H9 (cell line): Measurements from ENCODE around the gene DOK5. TPM values are rescaled to one million over a fixed set of nuclear protein-coding genes. Genes with fewer than 3 reads are reported as not detected.

Experiments used
- DNase-seq: peaks from one replicate; pipeline ENCODE4 v3.0.0-alpha.2; 2017
- H2AFZ ChIP-seq: one replicate; pipeline ENCODE4 v1.6.1; 2013; ENCODE audit warnings: mild to moderate bottlenecking, low read length, control low read depth, moderate library complexity
- H2AK5ac ChIP-seq: 2 replicates; pipeline ENCODE4 v1.6.1; 2013; ENCODE audit warnings: low read length, control low read depth, mixed read lengths; ENCODE audit not compliant: insufficient read length
- H2BK120ac ChIP-seq: one replicate; pipeline ENCODE4 v1.6.1; 2013; ENCODE audit warnings: low read depth, mild to moderate bottlenecking, low read length, control low read depth, inconsistent platforms; ENCODE audit not compliant: poor library complexity, severe bottlenecking
- H2BK12ac ChIP-seq: 2 replicates; pipeline ENCODE4 v1.6.1; 2013; ENCODE audit warnings: low read length, control low read depth, mixed read lengths, low read depth; ENCODE audit not compliant: insufficient read length
- H2BK15ac ChIP-seq: 2 replicates; pipeline ENCODE4 v1.6.1; 2013; ENCODE audit warnings: low read depth, low read length, control low read depth
- H2BK20ac ChIP-seq: one replicate; pipeline ENCODE4 v1.6.1; 2013; ENCODE audit warnings: low read depth, mild to moderate bottlenecking, low read length, control low read depth, inconsistent platforms; ENCODE audit not compliant: poor library complexity, severe bottlenecking
- H2BK5ac ChIP-seq: 2 replicates; pipeline ENCODE4 v1.6.1; 2013; ENCODE audit warnings: low read length, control low read depth, mixed read lengths; ENCODE audit not compliant: insufficient read length
- H3K14ac ChIP-seq: 2 replicates; pipeline ENCODE4 v1.6.1; 2013; ENCODE audit warnings: low read length, control low read depth; ENCODE audit not compliant: insufficient read depth
- H3K18ac ChIP-seq: 2 replicates; pipeline ENCODE4 v1.6.1; 2013; ENCODE audit warnings: low read depth, mild to moderate bottlenecking, mixed read lengths, low read length, control low read depth; ENCODE audit not compliant: insufficient read length
- H3K23ac ChIP-seq: 2 replicates; pipeline ENCODE4 v1.6.1; 2013; ENCODE audit warnings: low read length, control low read depth, mixed read lengths, low read depth; ENCODE audit not compliant: insufficient read length
- H3K23me2 ChIP-seq: 2 replicates; pipeline ENCODE4 v1.6.1; 2013; ENCODE audit warnings: low read depth, mild to moderate bottlenecking, mixed read lengths, low read length, control low read depth; ENCODE audit not compliant: insufficient read length, poor library complexity, severe bottlenecking
- H3K27ac ChIP-seq: 2 replicates; pipeline ENCODE4 v1.5.1; 2013; ENCODE audit warnings: low read length, control low read depth, mixed read lengths, low read depth; ENCODE audit not compliant: insufficient read length
- H3K27me3 ChIP-seq: 2 replicates; pipeline ENCODE4 v1.6.1; 2013; ENCODE audit warnings: low read length, control low read depth, inconsistent platforms; ENCODE audit not compliant: insufficient read depth
- H3K4ac ChIP-seq: 2 replicates; pipeline ENCODE4 v1.6.1; 2013; ENCODE audit warnings: low read depth, mild to moderate bottlenecking, control low read depth, inconsistent platforms, low read length, moderate library complexity
- H3K4me1 ChIP-seq: 2 replicates; pipeline ENCODE4 v1.6.1; 2013; ENCODE audit warnings: low read length, control low read depth, inconsistent platforms; ENCODE audit not compliant: insufficient read depth
- H3K4me2 ChIP-seq: 2 replicates; pipeline ENCODE4 v1.6.1; 2013; ENCODE audit warnings: low read length, control low read depth, mixed read lengths; ENCODE audit not compliant: insufficient read length, insufficient read depth
- H3K56ac ChIP-seq: 2 replicates; pipeline ENCODE4 v1.6.1; 2013; ENCODE audit warnings: low read depth, mild to moderate bottlenecking, mixed read lengths, low read length, control low read depth; ENCODE audit not compliant: insufficient read length
- H3K79me1 ChIP-seq: 2 replicates; pipeline ENCODE4 v1.6.1; 2013; ENCODE audit warnings: low read depth, mild to moderate bottlenecking, moderate library complexity, low read length, control low read depth, inconsistent platforms; ENCODE audit not compliant: insufficient read depth, poor library complexity, severe bottlenecking
- H3K79me2 ChIP-seq: 2 replicates; pipeline ENCODE4 v1.6.1; 2013; ENCODE audit warnings: low read length, control low read depth, inconsistent platforms; ENCODE audit not compliant: insufficient read depth
- H3K9ac ChIP-seq: 2 replicates; pipeline ENCODE4 v1.6.1; 2013; ENCODE audit warnings: low read length, control low read depth, mixed read lengths; ENCODE audit not compliant: insufficient read length; ENCODE audit errors: extremely low read depth
- H3K9me3 ChIP-seq: one replicate; pipeline ENCODE4 v1.6.1; 2013; ENCODE audit warnings: low read depth, low read length, inconsistent platforms; ENCODE audit not compliant: control insufficient read depth
- H3T11ph ChIP-seq: one replicate; pipeline ENCODE4 v1.6.1; 2013; ENCODE audit warnings: mild to moderate bottlenecking, low read length, control low read depth, inconsistent platforms
- H4K20me1 ChIP-seq: one replicate; pipeline ENCODE4 v1.6.1; 2013; ENCODE audit not compliant: control insufficient read depth, insufficient read length, insufficient read depth
- H4K5ac ChIP-seq: 2 replicates; pipeline ENCODE4 v1.6.1; 2013; ENCODE audit warnings: low read depth, mild to moderate bottlenecking, mixed read lengths, low read length, control low read depth; ENCODE audit not compliant: insufficient read length
- H4K8ac ChIP-seq: replicated peaks from 2 replicates; pipeline ENCODE4 v1.6.1; 2013; ENCODE audit warnings: low read length, control low read depth, mixed read lengths, low read depth; ENCODE audit not compliant: insufficient read length
- H4K91ac ChIP-seq: 2 replicates; pipeline ENCODE4 v1.6.1; 2013; ENCODE audit warnings: low read depth, mild to moderate bottlenecking, moderate library complexity, mixed read lengths, low read length, control low read depth; ENCODE audit not compliant: insufficient read length
- H3K27ac Mint-ChIP-seq, 3 experiments: 2 replicates in 2 of 3; 3 replicates in 1 of 3; pipeline ENCODE4 v1.8.0; 2020 to 2021; ENCODE audit warnings: mixed read lengths in 3 of 3, mild to moderate bottlenecking in 1 of 3, moderate library complexity in 1 of 3
- H3K27me3 Mint-ChIP-seq: 2 replicates; pipeline ENCODE4 v1.8.0; 2021; ENCODE audit warnings: low read depth, mild to moderate bottlenecking, moderate library complexity, mixed read lengths
- H3K36me3 Mint-ChIP-seq, 3 experiments: 2 replicates in 2 of 3; 3 replicates in 1 of 3; pipeline ENCODE4 v1.8.0; 2020 to 2021; ENCODE audit warnings: low read depth in 3 of 3, mixed read lengths in 3 of 3; ENCODE audit not compliant: insufficient read depth in 1 of 3
- H3K4me1 Mint-ChIP-seq, 2 experiments: 2 replicates each; pipeline ENCODE4 v1.8.0; 2020; ENCODE audit warnings: mixed read lengths in 2 of 2
- H3K4me3 Mint-ChIP-seq, 2 experiments: 2 replicates in 1 of 2; 3 replicates in 1 of 2; pipeline ENCODE4 v1.8.0; 2020 to 2021; ENCODE audit warnings: mild to moderate bottlenecking in 2 of 2, mixed read lengths in 2 of 2, moderate library complexity in 1 of 2
- H3K9me3 Mint-ChIP-seq, 2 experiments: 2 replicates in 1 of 2; 3 replicates in 1 of 2; pipeline ENCODE4 v1.8.0; 2020; ENCODE audit warnings: mild to moderate bottlenecking in 2 of 2, mixed read lengths in 2 of 2, moderate library complexity in 1 of 2
- total RNA-seq: library from RNA; stranded (reverse); gene quantifications from 2 replicates; pipeline ENCODE4 v1.2.1, GENCODE V29; 2021
- TF ChIP-seq, protein P1 (sequence below): fragments of 200-600 bp; sonication (generic); conservative IDR thresholded peaks from 3 replicates; pipeline ENCODE4 v1.8.0; 2021; ENCODE audit warnings: antibody characterized with exemption, mild to moderate bottlenecking

The DOK5 gene
- total RNA-seq, 1 experiment from 2014 or later, result 4.5 TPM

GRCh38 chr20:54596651-54597050 lies 121.3 kb downstream of the DOK5 start:
- no peaks in the 10 kb centered on the region for H3K9me3 ChIP-seq
- H3K56ac ChIP-seq, result no peak overlapping the region
- no peak overlapping the region for H4K8ac ChIP-seq
- no peaks in the 10 kb centered on the region for H3K27me3 Mint-ChIP-seq
- H3K14ac ChIP-seq, result no peak overlapping the region
- H3K4me2 ChIP-seq, result no peak overlapping the region
- no peak overlapping the region for H3K27ac Mint-ChIP-seq
- H3T11ph ChIP-seq, result no peak overlapping the region
- H3K23me2 ChIP-seq, result no peaks in the 10 kb centered on the region
- no peak overlapping the region for H2BK5ac ChIP-seq
- no peaks in the 10 kb centered on the region for H4K20me1 ChIP-seq
- no peak overlapping the region for H2BK12ac ChIP-seq
- no peaks in the 10 kb centered on the region for H3K79me1 ChIP-seq
- H4K5ac ChIP-seq, result no peak overlapping the region
- no peaks in the 10 kb centered on the region for H3K79me2 ChIP-seq
- no peak overlapping the region for H3K23ac ChIP-seq
- no peak overlapping the region for H3K4ac ChIP-seq
- H2BK120ac ChIP-seq, result no peak overlapping the region
- no peak overlapping the region for H2BK15ac ChIP-seq
- H3K27me3 ChIP-seq, result no peaks in the 10 kb centered on the region
- no peak overlapping the region for H3K18ac ChIP-seq
- no peak overlapping the region for H2AK5ac ChIP-seq
- no peak for DNase-seq
- H3K4me1 ChIP-seq, result no peaks in the 10 kb centered on the region
- H4K91ac ChIP-seq, result no peak overlapping the region
- no peak overlapping the region for H3K9ac ChIP-seq
- H3K4me3 Mint-ChIP-seq, result no peak overlapping the region
- peaks cover 6% of the 10 kb centered on the region in 2 experiments for H3K9me3 Mint-ChIP-seq
- TF ChIP-seq, protein P1, sequence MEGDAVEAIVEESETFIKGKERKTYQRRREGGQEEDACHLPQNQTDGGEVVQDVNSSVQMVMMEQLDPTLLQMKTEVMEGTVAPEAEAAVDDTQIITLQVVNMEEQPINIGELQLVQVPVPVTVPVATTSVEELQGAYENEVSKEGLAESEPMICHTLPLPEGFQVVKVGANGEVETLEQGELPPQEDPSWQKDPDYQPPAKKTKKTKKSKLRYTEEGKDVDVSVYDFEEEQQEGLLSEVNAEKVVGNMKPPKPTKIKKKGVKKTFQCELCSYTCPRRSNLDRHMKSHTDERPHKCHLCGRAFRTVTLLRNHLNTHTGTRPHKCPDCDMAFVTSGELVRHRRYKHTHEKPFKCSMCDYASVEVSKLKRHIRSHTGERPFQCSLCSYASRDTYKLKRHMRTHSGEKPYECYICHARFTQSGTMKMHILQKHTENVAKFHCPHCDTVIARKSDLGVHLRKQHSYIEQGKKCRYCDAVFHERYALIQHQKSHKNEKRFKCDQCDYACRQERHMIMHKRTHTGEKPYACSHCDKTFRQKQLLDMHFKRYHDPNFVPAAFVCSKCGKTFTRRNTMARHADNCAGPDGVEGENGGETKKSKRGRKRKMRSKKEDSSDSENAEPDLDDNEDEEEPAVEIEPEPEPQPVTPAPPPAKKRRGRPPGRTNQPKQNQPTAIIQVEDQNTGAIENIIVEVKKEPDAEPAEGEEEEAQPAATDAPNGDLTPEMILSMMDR, result no peak
- no peak overlapping the region for H3K27ac ChIP-seq
- no peak overlapping the region for H2BK20ac ChIP-seq
- no peaks in the 10 kb centered on the region for H3K4me1 Mint-ChIP-seq
- H3K36me3 Mint-ChIP-seq, result peaks cover 3 to 13% (median 7%) of the 10 kb centered on the region in 3 experiments
- no peak overlapping the region for H2AFZ ChIP-seq
